Measurements from ENCODE around the gene IL17RE. TPM values are rescaled to one million over a fixed set of nuclear protein-coding genes. Genes with fewer than 3 reads are reported as not detected.

IL17RE gene
- total RNA-seq, 1 donor from 2014 or later: 0.74 TPM

DNA sequence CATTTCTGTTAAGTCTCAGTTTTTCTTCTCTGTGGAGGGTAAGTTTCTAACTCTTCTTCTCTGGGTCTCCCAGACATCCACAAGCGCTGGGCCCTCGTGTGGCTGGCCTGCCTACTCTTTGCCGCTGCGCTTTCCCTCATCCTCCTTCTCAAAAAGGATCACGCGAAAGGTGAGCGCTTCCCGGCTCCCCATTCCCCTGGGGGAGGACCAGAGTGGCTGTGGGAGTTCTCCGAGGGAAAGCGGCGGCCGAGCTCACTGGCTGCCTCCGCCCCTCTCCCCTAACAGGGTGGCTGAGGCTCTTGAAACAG is 29.8 kb downstream of the IL17RE start:
- Mint-ChIP-seq H3K36me3 (ENCODE audit: low read depth, unreplicated experiment) (peaks cover 28% of the 10 kb centered on the region), H3K4me3 (ENCODE audit: unreplicated experiment) (peak overlapping the region; percentile 73), H3K27me3 (ENCODE audit: unreplicated experiment) (peaks cover 13% of the 10 kb centered on the region), H3K4me1 (ENCODE audit: unreplicated experiment) (peaks cover 20% of the 10 kb centered on the region), H3K27ac (ENCODE audit: unreplicated experiment) (peak overlapping the region; percentile 64), H3K9me3 (ENCODE audit: unreplicated experiment) (no peaks in the 10 kb centered on the region)
- TF ChIP-seq, protein P1, sequence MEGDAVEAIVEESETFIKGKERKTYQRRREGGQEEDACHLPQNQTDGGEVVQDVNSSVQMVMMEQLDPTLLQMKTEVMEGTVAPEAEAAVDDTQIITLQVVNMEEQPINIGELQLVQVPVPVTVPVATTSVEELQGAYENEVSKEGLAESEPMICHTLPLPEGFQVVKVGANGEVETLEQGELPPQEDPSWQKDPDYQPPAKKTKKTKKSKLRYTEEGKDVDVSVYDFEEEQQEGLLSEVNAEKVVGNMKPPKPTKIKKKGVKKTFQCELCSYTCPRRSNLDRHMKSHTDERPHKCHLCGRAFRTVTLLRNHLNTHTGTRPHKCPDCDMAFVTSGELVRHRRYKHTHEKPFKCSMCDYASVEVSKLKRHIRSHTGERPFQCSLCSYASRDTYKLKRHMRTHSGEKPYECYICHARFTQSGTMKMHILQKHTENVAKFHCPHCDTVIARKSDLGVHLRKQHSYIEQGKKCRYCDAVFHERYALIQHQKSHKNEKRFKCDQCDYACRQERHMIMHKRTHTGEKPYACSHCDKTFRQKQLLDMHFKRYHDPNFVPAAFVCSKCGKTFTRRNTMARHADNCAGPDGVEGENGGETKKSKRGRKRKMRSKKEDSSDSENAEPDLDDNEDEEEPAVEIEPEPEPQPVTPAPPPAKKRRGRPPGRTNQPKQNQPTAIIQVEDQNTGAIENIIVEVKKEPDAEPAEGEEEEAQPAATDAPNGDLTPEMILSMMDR (IDR thresholded peaks at IDR 0.05; ENCODE audit: unreplicated experiment): no peak
- DNase-seq (ENCODE audit: low spot score): no peak

DNA sequence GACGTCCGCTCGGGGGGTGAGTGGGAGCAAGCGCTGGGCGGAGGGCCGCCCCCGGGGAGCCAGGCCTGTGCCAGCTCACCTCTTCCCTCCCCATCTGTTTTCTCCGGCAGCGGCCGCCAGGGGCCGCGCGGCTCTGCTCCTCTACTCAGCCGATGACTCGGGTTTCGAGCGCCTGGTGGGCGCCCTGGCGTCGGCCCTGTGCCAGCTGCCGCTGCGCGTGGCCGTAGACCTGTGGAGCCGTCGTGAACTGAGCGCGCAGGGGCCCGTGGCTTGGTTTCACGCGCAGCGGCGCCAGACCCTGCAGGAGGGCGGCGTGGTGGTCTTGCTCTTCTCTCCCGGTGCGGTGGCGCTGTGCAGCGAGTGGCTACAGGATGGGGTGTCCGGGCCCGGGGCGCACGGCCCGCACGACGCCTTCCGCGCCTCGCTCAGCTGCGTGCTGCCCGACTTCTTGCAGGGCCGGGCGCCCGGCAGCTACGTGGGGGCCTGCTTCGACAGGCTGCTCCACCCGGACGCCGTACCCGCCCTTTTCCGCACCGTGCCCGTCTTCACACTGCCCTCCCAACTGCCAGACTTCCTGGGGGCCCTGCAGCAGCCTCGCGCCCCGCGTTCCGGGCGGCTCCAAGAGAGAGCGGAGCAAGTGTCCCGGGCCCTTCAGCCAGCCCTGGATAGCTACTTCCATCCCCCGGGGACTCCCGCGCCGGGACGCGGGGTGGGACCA is 30.4 kb downstream of the IL17RE start:
- Mint-ChIP-seq H3K9me3 (ENCODE audit: unreplicated experiment) (no peaks in the 10 kb centered on the region), H3K4me3 (ENCODE audit: unreplicated experiment) (peak overlapping the region; percentile 84), H3K36me3 (ENCODE audit: low read depth, unreplicated experiment) (peaks cover 30% of the 10 kb centered on the region), H3K4me1 (ENCODE audit: unreplicated experiment) (peaks cover 20% of the 10 kb centered on the region), H3K27ac (ENCODE audit: unreplicated experiment) (no peak overlapping the region), H3K27me3 (ENCODE audit: unreplicated experiment) (peaks cover 13% of the 10 kb centered on the region)
- DNase-seq (ENCODE audit: low spot score): peak; percentile 87
- TF ChIP-seq, protein P1 (IDR thresholded peaks at IDR 0.05; ENCODE audit: unreplicated experiment): peak; percentile 58

DNA sequence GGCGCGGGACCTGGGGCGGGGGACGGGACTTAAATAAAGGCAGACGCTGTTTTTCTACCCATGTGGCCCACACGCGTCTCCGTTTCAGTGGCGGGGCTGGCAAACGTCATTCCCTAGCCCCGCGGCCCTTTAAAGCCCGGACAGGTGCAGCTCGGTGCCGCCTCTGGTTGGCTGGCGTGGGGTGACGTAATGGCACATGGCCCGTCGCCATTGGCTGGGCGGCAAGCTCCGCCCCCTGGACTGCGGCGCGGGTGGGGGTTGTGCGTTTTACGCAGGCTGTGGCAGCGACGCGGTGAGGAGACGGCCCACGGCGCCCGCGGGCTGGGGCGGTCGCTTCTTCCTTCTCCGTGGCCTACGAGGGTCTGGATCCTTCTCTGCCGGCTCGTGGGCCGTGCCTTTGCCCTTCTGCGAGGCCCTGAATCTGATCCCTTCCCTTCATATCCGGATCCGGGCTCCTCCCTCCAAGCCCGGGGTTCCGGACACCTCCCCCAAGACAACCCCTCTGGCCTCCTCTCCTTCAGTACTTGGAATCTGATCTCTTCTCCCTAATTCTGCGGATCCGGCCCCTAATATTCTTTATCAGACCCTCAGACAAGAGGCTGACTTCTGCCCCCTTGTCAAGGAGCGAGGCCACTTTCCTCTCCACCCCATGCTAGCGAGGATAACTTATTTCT is 31.1 kb downstream of the IL17RE start, which contains the start of gene CRELD1:
CRELD1 (plus strand) TSS at position 274 of the 674 bp plus-strand sequence. CDS start 605 bp downstream, outside the sequence.
- Mint-ChIP-seq H3K27me3 (ENCODE audit: unreplicated experiment) (peaks cover 13% of the 10 kb centered on the region), H3K27ac (ENCODE audit: unreplicated experiment) (peak within 1 kb of the TSS; percentile 93), H3K4me1 (ENCODE audit: unreplicated experiment) (peaks cover 20% of the 10 kb centered on the region), H3K36me3 (ENCODE audit: low read depth, unreplicated experiment) (peaks cover 33% of the 10 kb centered on the region), H3K9me3 (ENCODE audit: unreplicated experiment) (no peaks in the 10 kb centered on the region), H3K4me3 (ENCODE audit: unreplicated experiment) (peak within 1 kb of the TSS; percentile 94)
- peak; percentile 92 for DNase-seq (ENCODE audit: low spot score)
- TF ChIP-seq, protein P1 (IDR thresholded peaks at IDR 0.05; ENCODE audit: unreplicated experiment): peak; percentile 6

GRCh38 chr3:9934235-9934621 is 31.6 kb downstream of the IL17RE start:
- no peaks in the 10 kb centered on the region for H3K9me3 Mint-ChIP-seq (ENCODE audit: unreplicated experiment)
- H3K36me3 Mint-ChIP-seq (ENCODE audit: low read depth, unreplicated experiment): peaks cover 33% of the 10 kb centered on the region
- H3K27me3 Mint-ChIP-seq (ENCODE audit: unreplicated experiment): peaks cover 13% of the 10 kb centered on the region
- DNase-seq (ENCODE audit: low spot score): no peak
- peak overlapping the region; percentile 94 for H3K4me3 Mint-ChIP-seq (ENCODE audit: unreplicated experiment)
- H3K27ac Mint-ChIP-seq (ENCODE audit: unreplicated experiment): peak overlapping the region; percentile 93
- TF ChIP-seq, protein P1 (IDR thresholded peaks at IDR 0.05; ENCODE audit: unreplicated experiment): no peak
- H3K4me1 Mint-ChIP-seq (ENCODE audit: unreplicated experiment): peaks cover 20% of the 10 kb centered on the region

GRCh38 chr3:9934993-9935392 is 32.3 kb downstream of the IL17RE start:
- H3K4me1 Mint-ChIP-seq (ENCODE audit: unreplicated experiment): peaks cover 20% of the 10 kb centered on the region
- H3K36me3 Mint-ChIP-seq (ENCODE audit: low read depth, unreplicated experiment): peaks cover 33% of the 10 kb centered on the region
- H3K27me3 Mint-ChIP-seq (ENCODE audit: unreplicated experiment): peaks cover 13% of the 10 kb centered on the region
- no peaks in the 10 kb centered on the region for H3K9me3 Mint-ChIP-seq (ENCODE audit: unreplicated experiment)
- peak overlapping the region; percentile 28 for H3K27ac Mint-ChIP-seq (ENCODE audit: unreplicated experiment)
- peak overlapping the region; percentile 94 for H3K4me3 Mint-ChIP-seq (ENCODE audit: unreplicated experiment)
- DNase-seq (ENCODE audit: low spot score): no peak
- TF ChIP-seq, protein P1 (IDR thresholded peaks at IDR 0.05; ENCODE audit: unreplicated experiment): no peak

Measured in endothelial cell (in vitro differentiated cells).